GM23248 (cell line): Measurements from ENCODE around the gene MOB3C.

Experiments
- EZH2 ChIP-seq: fragments of 200-600 bp; sonication (generic); IDR thresholded peaks from 2 replicates; pipeline ENCODE4 v1.6.1; 2018; ENCODE audit warnings: antibody characterized with exemption, mild to moderate bottlenecking; ENCODE audit not compliant: insufficient read depth, poor library complexity, severe bottlenecking
- EZH2phosphoT487 ChIP-seq: fragments of 200-600 bp; sonication (generic); IDR thresholded peaks from 2 replicates; pipeline ENCODE4 v1.6.1; 2018; ENCODE audit warnings: antibody characterized with exemption, moderate library complexity, mild to moderate bottlenecking, low read depth; ENCODE audit not compliant: insufficient read depth

DNA sequence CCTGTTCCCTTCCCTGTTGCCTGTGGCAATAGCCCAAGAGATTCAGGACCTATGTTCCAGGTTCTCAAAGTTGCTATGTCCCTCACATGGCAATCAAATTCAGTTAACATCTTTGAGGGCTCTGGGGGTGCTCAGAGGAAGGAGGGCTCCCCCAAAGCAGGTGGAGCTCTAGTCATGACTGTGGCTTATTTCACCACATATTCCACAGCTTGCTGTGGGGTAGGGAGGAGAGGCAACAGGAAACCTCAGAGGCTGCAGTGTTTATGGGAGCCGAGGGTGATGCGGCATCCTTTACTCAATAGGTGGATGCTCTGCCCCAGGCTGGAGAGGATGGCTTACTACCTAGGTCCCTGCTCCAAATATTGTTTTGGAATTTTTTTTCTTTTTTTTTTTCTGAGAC is 11.4 kb downstream of the MOB3C start:
- TF ChIP-seq EZH2: no peak
- TF ChIP-seq EZH2phosphoT487: no peak
